CD4-positive, alpha-beta T cell (primary cell): ENCODE measurements around the gene CKLF. TPM values are rescaled to one million over a fixed set of nuclear protein-coding genes. Genes with fewer than 3 reads are reported as not detected.

Experiments
- ATAC-seq: fragments of 200-7000 bp; cut with Tn5 transposase; one replicate; pipeline ENCODE4 v1.10.0; 2022; ENCODE audit warnings: mild to moderate bottlenecking; ENCODE audit not compliant: poor library complexity
- CTCF ChIA-PET: fragments of 350-600 bp; sonication (Branson Sonifier 250); formaldehyde crosslinking; loops from one replicate; lab custom pipeline; 2021; ENCODE audit warnings: antibody characterized with exemption, inconsistent platforms; lab: Charles Lee
- POLR2A ChIA-PET: fragments of 350-600 bp; sonication (Branson Sonifier 250); formaldehyde crosslinking; loops from one replicate; lab custom pipeline; 2021; ENCODE audit warnings: antibody characterized with exemption, inconsistent platforms; lab: Charles Lee
- DNase-seq, 14 experiments: peaks; one replicate each; pipeline ENCODE4 v3.0.0-alpha.2; 2013 to 2020; ENCODE audit warnings: mixed read lengths in 2 of 14
- H3K27ac ChIP-seq, 2 donors: one replicate each; pipeline versions ENCODE4 v1.5.1 to v1.7.0; 2013; ENCODE audit warnings: low read length in 2 of 2, low read depth in 1 of 2, mild to moderate bottlenecking in 1 of 2
- H3K27me3 ChIP-seq, 2 experiments: 1 replicate in 1 of 2; 2 replicates in 1 of 2; pipeline versions ENCODE4 v1.6.1 to v1.7.0; 2013; ENCODE audit warnings: low read length in 2 of 2, control low read depth in 1 of 2, mild to moderate bottlenecking in 1 of 2, moderate library complexity in 1 of 2; ENCODE audit not compliant: insufficient read depth in 2 of 2, control insufficient read depth in 1 of 2
- H3K36me3 ChIP-seq: one replicate; pipeline ENCODE4 v1.6.1; 2013; ENCODE audit warnings: low read length, control low read depth; ENCODE audit not compliant: insufficient read depth
- H3K4me1 ChIP-seq: one replicate; pipeline ENCODE4 v1.6.1; 2013; ENCODE audit warnings: low read length, control low read depth; ENCODE audit not compliant: insufficient read depth
- H3K4me3 ChIP-seq: one replicate; pipeline ENCODE4 v1.5.1; 2013; ENCODE audit warnings: mild to moderate bottlenecking, low read length, moderate library complexity
- H3K9me3 ChIP-seq, 2 experiments: 1 replicate in 1 of 2; 2 replicates in 1 of 2; pipeline versions ENCODE4 v1.6.1 to v1.7.0; 2013; ENCODE audit warnings: low read length in 2 of 2, mild to moderate bottlenecking in 2 of 2, control low read depth in 1 of 2, moderate library complexity in 1 of 2; ENCODE audit not compliant: control insufficient read depth in 1 of 2, insufficient read depth in 1 of 2
- H3K27ac Mint-ChIP-seq: one replicate; pipeline ENCODE4 v1.8.0; 2020; ENCODE audit warnings: mixed read lengths
- H3K27me3 Mint-ChIP-seq: one replicate; pipeline ENCODE4 v1.8.0; 2021; ENCODE audit warnings: mixed read lengths
- H3K36me3 Mint-ChIP-seq: one replicate; pipeline ENCODE4 v1.8.0; 2021; ENCODE audit warnings: low read depth, mixed read lengths
- H3K4me1 Mint-ChIP-seq: one replicate; pipeline ENCODE4 v1.8.0; 2021; ENCODE audit warnings: low read depth, mixed read lengths
- H3K4me3 Mint-ChIP-seq: one replicate; pipeline ENCODE4 v1.8.0; 2020; ENCODE audit warnings: mild to moderate bottlenecking, mixed read lengths
- H3K9me3 Mint-ChIP-seq: one replicate; pipeline ENCODE4 v1.8.0; 2020; ENCODE audit warnings: mixed read lengths
- intact Hi-C, 2 experiments: fragments of 100-400 bp; cut with DNase I in 1 of 2; cut with micrococcal nuclease in 1 of 2; formaldehyde crosslinking; loops; one replicate each; pipeline versions ENCODE4 v1.15.1 to v1.9.0; 2023 to 2025; cut with DNase I, micrococcal nuclease
- total RNA-seq, 174 experiments: library from RNA in 2 of 174; stranded (reverse) in 2 of 174; gene quantifications; one replicate each; pipeline ENCODE4 v1.2.3 and lab custom pipeline; 2021 to 2026
- TF ChIP-seq, protein P1 (sequence below): fragments of 200-600 bp; IDR thresholded peaks from one replicate; pipeline ENCODE4 v1.8.0; 2022; ENCODE audit warnings: antibody characterized with exemption, mild to moderate bottlenecking

Gene CKLF
- total RNA-seq, 2 experiments from 2014 or later = 10.6 to 14.1 TPM

- Mint-ChIP-seq H3K27me3 (no peaks in the 10 kb centered on the region), H3K36me3 (peaks cover 6% of the 10 kb centered on the region), H3K4me3 (no peak overlapping the region), H3K4me1 (peaks cover 34% of the 10 kb centered on the region), H3K27ac (peak overlapping the region; percentile 2), H3K9me3 (no peaks in the 10 kb centered on the region)
- ATAC-seq (no peak), DNase-seq (no peak)
- intact Hi-C loops = no loop called here
- H3K27me3 ChIP-seq = no peaks in the 10 kb centered on the region
- H3K27ac ChIP-seq = no peak overlapping the region
- H3K4me1 ChIP-seq = peaks cover 21% of the 10 kb centered on the region
- no peaks in the 10 kb centered on the region for H3K9me3 ChIP-seq
- no peak overlapping the region for H3K4me3 ChIP-seq
- peaks cover 8% of the 10 kb centered on the region for H3K36me3 ChIP-seq
- POLR2A ChIA-PET = no interaction called here
- CTCF ChIA-PET = interaction anchor here (1.4 kb wide), 1 partner anchor 79 kb away, joined by 3 read pairs; no protein-coding TSS in a partner anchor
- TF ChIP-seq, protein P1, sequence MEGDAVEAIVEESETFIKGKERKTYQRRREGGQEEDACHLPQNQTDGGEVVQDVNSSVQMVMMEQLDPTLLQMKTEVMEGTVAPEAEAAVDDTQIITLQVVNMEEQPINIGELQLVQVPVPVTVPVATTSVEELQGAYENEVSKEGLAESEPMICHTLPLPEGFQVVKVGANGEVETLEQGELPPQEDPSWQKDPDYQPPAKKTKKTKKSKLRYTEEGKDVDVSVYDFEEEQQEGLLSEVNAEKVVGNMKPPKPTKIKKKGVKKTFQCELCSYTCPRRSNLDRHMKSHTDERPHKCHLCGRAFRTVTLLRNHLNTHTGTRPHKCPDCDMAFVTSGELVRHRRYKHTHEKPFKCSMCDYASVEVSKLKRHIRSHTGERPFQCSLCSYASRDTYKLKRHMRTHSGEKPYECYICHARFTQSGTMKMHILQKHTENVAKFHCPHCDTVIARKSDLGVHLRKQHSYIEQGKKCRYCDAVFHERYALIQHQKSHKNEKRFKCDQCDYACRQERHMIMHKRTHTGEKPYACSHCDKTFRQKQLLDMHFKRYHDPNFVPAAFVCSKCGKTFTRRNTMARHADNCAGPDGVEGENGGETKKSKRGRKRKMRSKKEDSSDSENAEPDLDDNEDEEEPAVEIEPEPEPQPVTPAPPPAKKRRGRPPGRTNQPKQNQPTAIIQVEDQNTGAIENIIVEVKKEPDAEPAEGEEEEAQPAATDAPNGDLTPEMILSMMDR = no peak
Observed at GRCh38 chr16:66529475-66529874, 22.9 kb upstream of the CKLF start.

DNA sequence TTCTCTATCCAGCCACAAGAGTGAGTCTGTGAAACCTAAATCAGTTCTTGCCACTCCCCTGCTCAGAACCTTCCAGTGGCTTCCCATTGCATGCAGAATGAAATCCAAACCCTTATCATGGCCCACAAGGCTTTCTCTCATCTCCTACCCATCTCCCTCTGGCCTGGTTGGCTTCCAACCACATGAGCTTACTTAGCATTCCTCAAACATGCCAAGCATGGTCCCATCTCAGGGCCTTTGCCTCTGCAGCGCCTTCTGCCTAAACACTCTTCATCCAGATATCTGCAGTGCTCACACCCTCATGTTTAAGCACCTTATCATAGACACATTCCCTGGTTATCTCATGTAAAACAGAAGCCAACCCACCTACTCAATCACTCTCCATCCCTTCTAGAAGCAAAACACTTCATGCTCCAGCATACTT lies 18.0 kb upstream of the CKLF start:
- Mint-ChIP-seq H3K9me3 (no peaks in the 10 kb centered on the region), H3K4me1 (peaks cover 8% of the 10 kb centered on the region), H3K4me3 (no peak overlapping the region), H3K27me3 (no peaks in the 10 kb centered on the region), H3K27ac (no peak overlapping the region), H3K36me3 (peaks cover 15% of the 10 kb centered on the region)
- H3K27me3 ChIP-seq = no peaks in the 10 kb centered on the region
- peaks cover 12% of the 10 kb centered on the region for H3K36me3 ChIP-seq
- ChIA-PET POLR2A (no interaction called here), CTCF (no interaction called here)
- DNase-seq (no peak), ATAC-seq (no peak)
- peaks cover 5% of the 10 kb centered on the region for H3K4me1 ChIP-seq
- H3K4me3 ChIP-seq = no peak overlapping the region
- TF ChIP-seq, protein P1 = no peak
- intact Hi-C loops = no loop called here
- no peaks in the 10 kb centered on the region for H3K9me3 ChIP-seq
- H3K27ac ChIP-seq = no peak overlapping the region

- Mint-ChIP-seq H3K27ac (no peak overlapping the region), H3K27me3 (no peaks in the 10 kb centered on the region), H3K9me3 (no peaks in the 10 kb centered on the region), H3K4me1 (peaks cover 22% of the 10 kb centered on the region), H3K36me3 (peaks cover 12% of the 10 kb centered on the region), H3K4me3 (no peak overlapping the region)
- H3K27ac ChIP-seq = no peak overlapping the region
- intact Hi-C loops = no loop called here
- peaks cover 14% of the 10 kb centered on the region for H3K4me1 ChIP-seq
- ChIA-PET CTCF (interaction anchor here (1.7 kb wide), 1 partner anchor 10 kb away, joined by 4 read pairs; no protein-coding TSS in a partner anchor), POLR2A (interaction anchor here (1.0 kb wide), 1 partner anchor 12 kb away, joined by 3 read pairs; no protein-coding TSS in a partner anchor)
- no peaks in the 10 kb centered on the region for H3K9me3 ChIP-seq
- ATAC-seq = no peak
- no peaks in the 10 kb centered on the region for H3K27me3 ChIP-seq
- TF ChIP-seq, protein P1 = no peak
- no peak overlapping the region for H3K4me3 ChIP-seq
- peaks cover 8% of the 10 kb centered on the region for H3K36me3 ChIP-seq
- no peak for DNase-seq
Observed at GRCh38 chr16:66536525-66536924, 15.9 kb upstream of the CKLF start.
